ENCODE results near the gene CYRIA.
A peak's percentile ranks its signal among the peaks of the same experiment; 100 is the strongest.

Gene CYRIA

GRCh38 chr2:16665748-16666448, at the start of gene CYRIA:
Gene CYRIA, minus strand, starts transcription at chr2:16665834. Its CDS starts 77,715 bp downstream, at chr2:16588119.
- peak within 1 kb of the TSS; percentile 57 for H3K4me3 ChIP-seq (ENCODE audit: low read depth, low read length)
- no peak for TF ChIP-seq CTCF (IDR thresholded peaks at IDR 0.05; ENCODE audit: control insufficient read depth, extremely low read depth, insufficient read depth)
- DNase-seq (ENCODE audit: low read depth): no peak

GRCh38 chr2:16713011-16713423, 47.4 kb upstream of the CYRIA start:
- no peak overlapping the region for H3K4me3 ChIP-seq (ENCODE audit: low read depth, low read length)
- TF ChIP-seq CTCF (IDR thresholded peaks at IDR 0.05; ENCODE audit: control insufficient read depth, extremely low read depth, insufficient read depth): no peak
- no peak for DNase-seq (ENCODE audit: low read depth)

- DNase-seq (ENCODE audit: low read depth): no peak
- no peak overlapping the region for H3K4me3 ChIP-seq (ENCODE audit: low read depth, low read length)
- TF ChIP-seq CTCF (IDR thresholded peaks at IDR 0.05; ENCODE audit: control insufficient read depth, extremely low read depth, insufficient read depth): no peak
Observed at GRCh38 chr2:16709769-16710168, 44.1 kb upstream of the CYRIA start.

GRCh38 chr2:16708173-16708572, 42.5 kb upstream of the CYRIA start:
- TF ChIP-seq CTCF (IDR thresholded peaks at IDR 0.05; ENCODE audit: control insufficient read depth, extremely low read depth, insufficient read depth): no peak
- DNase-seq (ENCODE audit: low read depth): no peak
- no peak overlapping the region for H3K4me3 ChIP-seq (ENCODE audit: low read depth, low read length)

GRCh38 chr2:16707014-16707623, 41.5 kb upstream of the CYRIA start:
- no peak for TF ChIP-seq CTCF (IDR thresholded peaks at IDR 0.05; ENCODE audit: control insufficient read depth, extremely low read depth, insufficient read depth)
- DNase-seq (ENCODE audit: low read depth): no peak

GRCh38 chr2:16700551-16701259, 35.1 kb upstream of the CYRIA start:
- DNase-seq (ENCODE audit: low read depth): no peak
- no peak overlapping the region for H3K4me3 ChIP-seq (ENCODE audit: low read depth, low read length)
- TF ChIP-seq CTCF (IDR thresholded peaks at IDR 0.05; ENCODE audit: control insufficient read depth, extremely low read depth, insufficient read depth): no peak

More at GRCh38 chr2:16707014-16707623, 41.5 kb upstream of the CYRIA start:
- no peak overlapping the region for H3K4me3 ChIP-seq (ENCODE audit: low read depth, low read length)

Data from LNCaP clone FGC (cell line).